HFFc6 (cell line): ENCODE results near the gene GAS7. TPM values are rescaled to one million over a fixed set of nuclear protein-coding genes. Genes with fewer than 3 reads are reported as not detected.

ENCODE experiments used
- DNase-seq: peaks from one replicate; pipeline ENCODE4 v3.0.0-alpha.2; 2018
- H3K27ac Mint-ChIP-seq: 2 replicates; pipeline ENCODE4 v1.8.0; 2020; ENCODE audit warnings: mild to moderate bottlenecking, mixed read lengths
- H3K27me3 Mint-ChIP-seq: 2 replicates; pipeline ENCODE4 v1.8.0; 2021; ENCODE audit warnings: mild to moderate bottlenecking, moderate library complexity, mixed read lengths; ENCODE audit not compliant: insufficient read depth
- H3K36me3 Mint-ChIP-seq: 2 replicates; pipeline ENCODE4 v1.8.0; 2021; ENCODE audit warnings: low read depth, mixed read lengths
- H3K4me1 Mint-ChIP-seq: 2 replicates; pipeline ENCODE4 v1.8.0; 2020; ENCODE audit warnings: low read depth, mixed read lengths
- H3K4me3 Mint-ChIP-seq: 2 replicates; pipeline ENCODE4 v1.8.0; 2020; ENCODE audit warnings: mild to moderate bottlenecking, moderate library complexity, mixed read lengths
- H3K9me3 Mint-ChIP-seq: 2 replicates; pipeline ENCODE4 v1.8.0; 2020; ENCODE audit warnings: mild to moderate bottlenecking, mixed read lengths
- total RNA-seq, 6 experiments: library from RNA; stranded (reverse); fragmentation: NEBNext Ultra II Directional; extraction: Animal tissue kit (Norgen Biotek cat#: 25700); gene quantifications; 2 replicates in 1 of 6; 3 replicates in 5 of 6; pipeline ENCODE4 v1.2.3, GENCODE V29; 2021
- TF ChIP-seq, protein P1 (sequence below): fragments of 200-600 bp; sonication (generic); IDR thresholded peaks from 2 replicates; pipeline ENCODE4 v1.5.0; 2021; ENCODE audit warnings: antibody characterized with exemption, mild to moderate bottlenecking

GAS7 gene
- total RNA-seq, 6 experiments from 2014 or later = 1.4 to 7.4 (median 3.1) TPM

DNA sequence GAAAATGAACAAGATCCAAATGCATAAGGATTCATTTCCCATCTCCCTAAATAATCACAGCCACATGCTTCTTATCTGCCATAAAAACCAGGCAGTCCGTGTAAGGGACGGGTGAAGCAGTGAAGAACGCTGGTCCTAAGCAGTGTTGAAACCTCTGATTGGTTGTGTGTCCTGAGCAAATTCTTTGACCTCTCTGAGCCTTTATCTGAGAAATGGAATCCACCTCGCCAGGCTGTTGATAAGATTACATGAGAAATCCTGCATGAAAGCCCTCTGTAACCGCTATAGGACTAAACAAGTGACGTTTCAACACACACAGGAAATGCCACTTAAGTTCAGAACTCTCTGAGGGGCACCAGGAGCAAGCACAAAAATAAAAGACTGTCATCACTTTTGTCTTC lies 26.8 kb downstream of the GAS7 start:
- TF ChIP-seq, protein P1, sequence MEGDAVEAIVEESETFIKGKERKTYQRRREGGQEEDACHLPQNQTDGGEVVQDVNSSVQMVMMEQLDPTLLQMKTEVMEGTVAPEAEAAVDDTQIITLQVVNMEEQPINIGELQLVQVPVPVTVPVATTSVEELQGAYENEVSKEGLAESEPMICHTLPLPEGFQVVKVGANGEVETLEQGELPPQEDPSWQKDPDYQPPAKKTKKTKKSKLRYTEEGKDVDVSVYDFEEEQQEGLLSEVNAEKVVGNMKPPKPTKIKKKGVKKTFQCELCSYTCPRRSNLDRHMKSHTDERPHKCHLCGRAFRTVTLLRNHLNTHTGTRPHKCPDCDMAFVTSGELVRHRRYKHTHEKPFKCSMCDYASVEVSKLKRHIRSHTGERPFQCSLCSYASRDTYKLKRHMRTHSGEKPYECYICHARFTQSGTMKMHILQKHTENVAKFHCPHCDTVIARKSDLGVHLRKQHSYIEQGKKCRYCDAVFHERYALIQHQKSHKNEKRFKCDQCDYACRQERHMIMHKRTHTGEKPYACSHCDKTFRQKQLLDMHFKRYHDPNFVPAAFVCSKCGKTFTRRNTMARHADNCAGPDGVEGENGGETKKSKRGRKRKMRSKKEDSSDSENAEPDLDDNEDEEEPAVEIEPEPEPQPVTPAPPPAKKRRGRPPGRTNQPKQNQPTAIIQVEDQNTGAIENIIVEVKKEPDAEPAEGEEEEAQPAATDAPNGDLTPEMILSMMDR = no peak
- H3K36me3 Mint-ChIP-seq = peaks cover 12% of the 10 kb centered on the region
- no peaks in the 10 kb centered on the region; the same call in 1 of the 2 replicates for H3K9me3 Mint-ChIP-seq
- H3K27ac Mint-ChIP-seq = no peak overlapping the region
- no peak for DNase-seq
- H3K27me3 Mint-ChIP-seq = no peaks in the 10 kb centered on the region; the same call in none of the 2 replicates
- H3K4me1 Mint-ChIP-seq = peaks cover 44% of the 10 kb centered on the region
- H3K4me3 Mint-ChIP-seq = no peak overlapping the region

DNA sequence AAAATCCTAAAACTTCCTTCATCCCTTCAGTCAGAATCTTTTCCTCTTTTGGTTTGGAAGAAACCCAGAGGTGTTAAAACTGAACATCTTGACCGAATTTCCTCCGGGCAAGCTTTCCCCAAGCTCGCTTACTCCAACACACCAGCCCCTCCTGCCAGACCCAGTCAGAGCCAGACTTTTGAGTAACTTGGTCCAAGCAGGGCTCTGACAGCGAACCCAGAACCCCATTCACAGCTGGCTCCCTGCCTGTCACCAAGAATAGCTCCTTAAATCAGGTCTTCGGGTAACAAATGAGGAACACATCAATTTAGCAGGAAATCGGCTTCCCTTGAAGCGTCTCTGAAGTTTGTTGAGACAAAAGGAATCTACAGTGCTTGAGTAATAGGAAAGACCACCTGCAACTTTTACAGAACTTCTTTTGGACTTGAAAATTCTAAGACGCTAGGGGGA lies 27.3 kb downstream of the GAS7 start:
- peaks cover 44% of the 10 kb centered on the region for H3K4me1 Mint-ChIP-seq
- H3K27ac Mint-ChIP-seq = no peak overlapping the region

DNA sequence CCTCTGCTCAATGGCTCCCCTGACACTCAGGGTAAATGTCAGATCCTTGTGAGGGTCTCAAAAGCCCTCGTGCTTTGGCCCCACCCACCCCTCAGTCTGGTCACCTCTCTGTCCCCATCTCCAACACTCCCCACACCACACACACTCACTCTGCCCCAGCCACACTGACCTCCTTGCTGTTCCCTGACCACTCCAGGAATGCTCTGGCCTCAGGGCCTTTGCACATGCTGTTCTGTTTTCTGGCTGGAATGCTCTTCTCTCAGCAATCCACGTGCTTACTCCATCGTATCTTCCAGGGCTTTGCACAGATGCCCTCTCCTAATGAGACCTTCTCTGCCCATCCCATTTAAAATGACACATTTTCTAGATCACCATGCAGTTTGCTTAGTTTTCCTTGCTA lies 28.2 kb downstream of the GAS7 start:
- no peak overlapping the region for H3K4me3 Mint-ChIP-seq
- peaks cover 12% of the 10 kb centered on the region for H3K36me3 Mint-ChIP-seq
- peaks cover 44% of the 10 kb centered on the region for H3K4me1 Mint-ChIP-seq
- TF ChIP-seq, protein P1 = no peak
- H3K27ac Mint-ChIP-seq = no peak overlapping the region
- H3K27me3 Mint-ChIP-seq = peaks cover 2% of the 10 kb centered on the region
- no peak for DNase-seq
- H3K9me3 Mint-ChIP-seq = no peaks in the 10 kb centered on the region; the same call in 1 of the 2 replicates

More for the DNA sequence above, 27.3 kb downstream of the GAS7 start:
- TF ChIP-seq, protein P1 = no peak
- Mint-ChIP-seq H3K4me3 (peak overlapping the region; percentile 10; the same call in 1 of the 2 replicates), H3K27me3 (no peaks in the 10 kb centered on the region; the same call in none of the 2 replicates), H3K9me3 (no peaks in the 10 kb centered on the region; the same call in 1 of the 2 replicates), H3K36me3 (peaks cover 12% of the 10 kb centered on the region)
- no peak for DNase-seq

DNA sequence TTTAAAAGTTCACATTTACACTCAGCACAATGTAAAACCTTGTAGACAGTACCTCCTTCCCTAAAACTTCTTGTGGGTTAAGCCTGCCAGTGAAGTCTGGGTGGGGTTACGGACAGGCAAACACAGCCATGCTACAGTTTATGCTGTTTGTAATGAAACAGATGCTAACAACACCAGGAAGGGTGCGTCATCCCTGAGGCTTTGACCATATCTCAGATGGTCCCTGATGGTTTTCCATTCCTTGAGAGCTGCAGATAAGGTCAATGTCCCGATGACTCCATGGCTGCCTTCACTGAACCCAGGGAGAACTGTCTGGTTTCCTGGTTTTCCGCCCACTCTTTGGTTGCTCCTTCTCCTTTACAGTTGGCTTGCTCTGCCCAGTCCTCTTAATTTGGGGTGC lies 29.1 kb downstream of the GAS7 start:
- Mint-ChIP-seq H3K4me1 (peaks cover 44% of the 10 kb centered on the region), H3K36me3 (peaks cover 12% of the 10 kb centered on the region), H3K27ac (no peak overlapping the region), H3K4me3 (no peak overlapping the region), H3K27me3 (peaks cover 2% of the 10 kb centered on the region), H3K9me3 (no peaks in the 10 kb centered on the region; the same call in 1 of the 2 replicates)
- TF ChIP-seq, protein P1 = no peak
- DNase-seq = no peak

DNA sequence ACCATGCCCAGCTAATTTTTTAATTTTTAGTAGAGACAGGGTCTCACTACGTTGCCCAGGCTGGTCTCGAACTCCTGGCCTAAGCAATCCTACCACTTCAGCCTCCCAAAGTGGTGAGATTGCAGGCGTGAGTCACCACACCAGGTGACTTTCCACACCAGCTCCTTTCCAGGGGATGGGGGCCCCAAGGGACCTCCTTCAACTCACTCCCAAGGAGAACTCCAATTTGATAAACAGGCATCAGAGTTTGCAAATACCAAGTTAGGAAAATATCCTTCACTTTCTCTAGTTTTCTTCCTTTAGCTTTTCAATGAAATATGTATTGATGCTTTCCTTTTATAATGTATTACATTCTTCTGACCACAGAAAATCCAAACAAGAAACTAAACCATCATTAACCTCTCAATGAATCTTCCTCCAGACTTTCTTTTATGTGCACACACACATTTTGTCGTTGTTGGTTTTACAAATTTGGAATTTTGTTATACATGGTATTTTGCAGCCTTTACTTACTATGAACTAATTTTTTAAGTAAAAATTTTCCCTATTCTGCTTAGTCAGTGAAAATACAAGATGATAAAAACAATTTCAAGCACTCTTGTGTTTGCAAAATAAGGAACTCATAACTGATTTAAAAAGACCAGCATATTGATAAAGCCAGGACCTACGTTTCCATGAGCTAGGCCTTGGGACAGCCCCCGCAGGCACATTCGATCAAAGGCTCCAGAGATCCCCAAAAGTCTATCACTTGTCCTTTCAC lies 32.0 kb downstream of the GAS7 start:
- TF ChIP-seq, protein P1 = no peak
- Mint-ChIP-seq H3K4me1 (peaks cover 32% of the 10 kb centered on the region), H3K4me3 (no peak overlapping the region), H3K9me3 (no peaks in the 10 kb centered on the region), H3K27me3 (peaks cover 2% of the 10 kb centered on the region; the same call in 1 of the 2 replicates), H3K27ac (no peak overlapping the region), H3K36me3 (peaks cover 6% of the 10 kb centered on the region; the same call in 1 of the 2 replicates)
- no peak for DNase-seq
